ENCODE measurements around the gene MRPL54. TPM values are rescaled to one million over a fixed set of nuclear protein-coding genes. Genes with fewer than 3 reads are reported as not detected.

Gene MRPL54
- total RNA-seq, 1 donor from 2014 or later, result 52.4 TPM

DNA sequence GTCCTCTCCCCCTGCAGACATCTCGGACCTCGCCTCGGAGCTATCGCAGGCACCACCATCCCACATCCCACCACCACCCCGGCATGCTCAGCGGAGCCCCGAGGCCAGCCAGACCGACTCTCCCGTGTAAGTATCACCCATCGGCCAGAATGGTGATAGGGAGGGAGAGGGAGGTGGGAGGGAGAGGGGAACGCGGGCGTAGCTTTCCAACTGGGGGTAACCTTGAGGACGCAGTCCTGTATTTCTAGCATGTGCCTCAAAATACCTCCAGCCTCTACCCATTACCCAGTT is 28.2 kb upstream of the MRPL54 start:
- H3K36me3 Mint-ChIP-seq (ENCODE audit: low read depth), result no peaks in the 10 kb centered on the region
- no peaks in the 10 kb centered on the region for H3K4me1 Mint-ChIP-seq (ENCODE audit: low read depth)
- no peak for DNase-seq (ENCODE audit: low spot score)
- TF ChIP-seq, protein P1, sequence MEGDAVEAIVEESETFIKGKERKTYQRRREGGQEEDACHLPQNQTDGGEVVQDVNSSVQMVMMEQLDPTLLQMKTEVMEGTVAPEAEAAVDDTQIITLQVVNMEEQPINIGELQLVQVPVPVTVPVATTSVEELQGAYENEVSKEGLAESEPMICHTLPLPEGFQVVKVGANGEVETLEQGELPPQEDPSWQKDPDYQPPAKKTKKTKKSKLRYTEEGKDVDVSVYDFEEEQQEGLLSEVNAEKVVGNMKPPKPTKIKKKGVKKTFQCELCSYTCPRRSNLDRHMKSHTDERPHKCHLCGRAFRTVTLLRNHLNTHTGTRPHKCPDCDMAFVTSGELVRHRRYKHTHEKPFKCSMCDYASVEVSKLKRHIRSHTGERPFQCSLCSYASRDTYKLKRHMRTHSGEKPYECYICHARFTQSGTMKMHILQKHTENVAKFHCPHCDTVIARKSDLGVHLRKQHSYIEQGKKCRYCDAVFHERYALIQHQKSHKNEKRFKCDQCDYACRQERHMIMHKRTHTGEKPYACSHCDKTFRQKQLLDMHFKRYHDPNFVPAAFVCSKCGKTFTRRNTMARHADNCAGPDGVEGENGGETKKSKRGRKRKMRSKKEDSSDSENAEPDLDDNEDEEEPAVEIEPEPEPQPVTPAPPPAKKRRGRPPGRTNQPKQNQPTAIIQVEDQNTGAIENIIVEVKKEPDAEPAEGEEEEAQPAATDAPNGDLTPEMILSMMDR (IDR thresholded peaks at IDR 0.05), result no peak
- no peaks in the 10 kb centered on the region for H3K9me3 Mint-ChIP-seq (ENCODE audit: low read depth)
- peaks cover 10% of the 10 kb centered on the region for H3K27me3 Mint-ChIP-seq (ENCODE audit: low read depth)
- no peak overlapping the region for H3K4me3 Mint-ChIP-seq (ENCODE audit: unreplicated experiment)
- H3K27ac Mint-ChIP-seq (ENCODE audit: unreplicated experiment), result no peak overlapping the region

DNA sequence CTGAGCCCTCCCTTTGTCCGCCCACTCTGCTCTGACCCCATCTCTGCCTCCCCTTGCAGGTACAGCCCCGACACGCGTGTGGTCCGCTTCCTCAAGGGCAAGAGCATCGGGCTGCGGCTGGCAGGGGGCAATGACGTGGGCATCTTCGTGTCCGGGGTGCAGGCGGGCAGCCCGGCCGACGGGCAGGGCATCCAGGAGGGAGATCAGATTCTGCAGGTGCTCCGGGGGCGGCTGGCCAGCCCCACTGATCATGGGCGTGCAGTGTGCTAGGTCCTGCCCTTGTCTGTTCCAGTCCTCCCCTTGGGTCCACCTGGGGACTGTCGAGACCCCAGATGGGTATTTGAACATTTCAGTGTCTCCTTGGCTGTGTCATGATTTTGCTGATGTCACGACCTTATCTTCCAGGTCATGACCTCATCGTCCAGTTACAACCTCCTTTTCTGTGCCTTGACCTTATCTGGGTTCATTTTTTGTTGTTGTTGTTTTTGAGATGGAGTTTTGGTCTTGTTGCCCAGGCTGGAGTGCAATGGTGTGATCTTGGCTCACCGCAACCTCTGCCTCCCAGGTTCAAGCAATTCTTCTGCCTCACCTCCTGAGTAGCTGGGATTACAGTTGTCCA is 26.3 kb upstream of the MRPL54 start:
- TF ChIP-seq, protein P1 (IDR thresholded peaks at IDR 0.05), result no peak
- DNase-seq (ENCODE audit: low spot score), result no peak
- Mint-ChIP-seq H3K9me3 (ENCODE audit: low read depth) (no peaks in the 10 kb centered on the region), H3K27me3 (ENCODE audit: low read depth) (peaks cover 10% of the 10 kb centered on the region), H3K4me3 (ENCODE audit: unreplicated experiment) (no peak overlapping the region), H3K4me1 (ENCODE audit: low read depth) (no peaks in the 10 kb centered on the region), H3K27ac (ENCODE audit: unreplicated experiment) (no peak overlapping the region), H3K36me3 (ENCODE audit: low read depth) (no peaks in the 10 kb centered on the region)

DNA sequence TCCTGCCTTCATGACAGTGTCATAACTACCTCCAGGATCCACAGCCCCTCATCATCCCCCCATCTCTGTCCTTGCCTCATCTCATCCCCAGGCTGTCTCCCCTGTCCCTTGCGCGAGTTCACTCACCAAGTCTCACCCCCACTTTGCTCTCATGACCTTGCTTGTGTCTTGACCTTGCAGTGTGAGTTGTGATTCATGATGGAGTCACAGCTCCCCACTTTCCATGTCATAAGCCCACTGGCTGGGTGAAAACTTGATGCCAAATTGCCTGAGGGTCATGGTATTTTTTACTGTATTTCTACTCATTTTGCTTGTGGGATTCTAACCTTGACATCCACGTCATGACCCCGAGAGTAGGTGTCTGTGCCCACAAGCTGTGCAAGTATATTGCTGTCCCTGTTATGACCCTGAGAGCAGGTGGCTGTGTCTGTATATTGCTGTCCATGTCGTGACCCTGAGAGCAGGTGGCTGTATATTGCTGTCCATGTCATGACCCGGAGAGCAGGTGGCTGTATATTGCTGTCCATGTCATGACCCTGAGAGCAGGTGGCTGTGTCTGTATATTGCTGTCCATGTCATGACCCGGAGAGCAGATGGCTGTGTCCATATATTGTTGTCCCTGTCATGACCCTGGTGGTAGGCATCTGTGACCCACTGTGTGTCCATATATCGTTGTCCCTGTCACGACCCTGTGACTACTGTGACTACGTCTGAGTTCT is 24.8 kb upstream of the MRPL54 start:
- H3K4me1 Mint-ChIP-seq (ENCODE audit: low read depth), result no peaks in the 10 kb centered on the region
- peaks cover 10% of the 10 kb centered on the region for H3K27me3 Mint-ChIP-seq (ENCODE audit: low read depth)
- DNase-seq (ENCODE audit: low spot score), result no peak
- no peaks in the 10 kb centered on the region for H3K36me3 Mint-ChIP-seq (ENCODE audit: low read depth)
- H3K9me3 Mint-ChIP-seq (ENCODE audit: low read depth), result no peaks in the 10 kb centered on the region
- TF ChIP-seq, protein P1 (IDR thresholded peaks at IDR 0.05), result no peak
- no peak overlapping the region for H3K27ac Mint-ChIP-seq (ENCODE audit: unreplicated experiment)
- H3K4me3 Mint-ChIP-seq (ENCODE audit: unreplicated experiment), result no peak overlapping the region

DNA sequence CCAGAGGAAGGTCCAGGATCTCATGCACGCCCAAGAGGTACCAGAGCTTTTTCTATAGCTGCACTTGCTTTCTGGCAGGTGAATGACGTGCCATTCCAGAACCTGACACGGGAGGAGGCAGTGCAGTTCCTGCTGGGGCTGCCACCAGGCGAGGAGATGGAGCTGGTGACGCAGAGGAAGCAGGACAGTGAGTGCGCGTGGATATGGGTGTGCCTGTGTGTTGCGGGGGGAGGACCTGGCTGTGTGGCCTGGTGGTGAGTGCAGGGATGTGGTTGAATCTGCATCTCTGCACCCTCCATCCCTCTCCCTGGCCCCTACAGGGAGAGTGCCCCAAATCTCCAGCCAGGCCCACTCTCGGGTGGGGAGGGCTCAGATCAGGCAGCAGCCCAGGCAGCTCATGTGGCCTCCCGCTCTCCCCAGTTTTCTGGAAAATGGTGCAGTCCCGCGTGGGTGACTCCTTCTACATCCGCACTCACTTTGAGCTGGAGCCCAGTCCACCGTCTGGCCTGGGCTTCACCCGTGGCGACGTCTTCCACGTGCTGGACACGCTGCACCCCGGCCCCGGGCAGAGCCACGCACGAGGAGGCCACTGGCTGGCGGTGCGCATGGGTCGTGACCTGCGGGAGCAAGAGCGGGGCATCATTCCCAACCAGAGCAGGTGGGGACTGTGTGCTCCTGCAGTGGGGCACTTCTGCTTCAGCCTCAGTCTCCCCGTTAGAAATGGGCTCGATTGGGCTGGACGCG is 23.8 kb upstream of the MRPL54 start:
- Mint-ChIP-seq H3K36me3 (ENCODE audit: low read depth) (no peaks in the 10 kb centered on the region), H3K4me1 (ENCODE audit: low read depth) (no peaks in the 10 kb centered on the region)

DNA sequence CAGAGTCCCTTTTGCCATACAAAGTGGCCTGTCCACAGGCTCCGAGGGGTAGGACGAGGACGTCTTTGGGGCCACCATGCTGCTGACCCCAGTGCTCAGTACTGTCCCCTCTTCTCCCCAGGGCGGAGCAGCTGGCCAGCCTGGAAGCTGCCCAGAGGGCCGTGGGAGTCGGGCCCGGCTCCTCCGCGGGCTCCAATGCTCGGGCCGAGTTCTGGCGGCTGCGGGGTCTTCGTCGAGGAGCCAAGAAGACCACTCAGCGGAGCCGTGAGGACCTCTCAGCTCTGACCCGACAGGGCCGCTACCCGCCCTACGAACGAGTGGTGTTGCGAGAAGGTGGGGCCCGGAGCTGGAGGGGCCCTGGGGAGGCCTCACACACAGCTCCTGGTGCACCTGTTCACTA is 22.1 kb upstream of the MRPL54 start:
- H3K9me3 Mint-ChIP-seq (ENCODE audit: low read depth), result no peaks in the 10 kb centered on the region
- H3K4me1 Mint-ChIP-seq (ENCODE audit: low read depth), result no peaks in the 10 kb centered on the region
- H3K36me3 Mint-ChIP-seq (ENCODE audit: low read depth), result no peaks in the 10 kb centered on the region
- H3K4me3 Mint-ChIP-seq (ENCODE audit: unreplicated experiment), result no peak overlapping the region
- H3K27ac Mint-ChIP-seq (ENCODE audit: unreplicated experiment), result no peak overlapping the region
- TF ChIP-seq, protein P1 (IDR thresholded peaks at IDR 0.05), result no peak
- peaks cover 10% of the 10 kb centered on the region for H3K27me3 Mint-ChIP-seq (ENCODE audit: low read depth)
- no peak for DNase-seq (ENCODE audit: low spot score)

More for the DNA sequence above, 23.8 kb upstream of the MRPL54 start:
- Mint-ChIP-seq H3K27me3 (ENCODE audit: low read depth) (peaks cover 10% of the 10 kb centered on the region), H3K27ac (ENCODE audit: unreplicated experiment) (no peak overlapping the region), H3K9me3 (ENCODE audit: low read depth) (no peaks in the 10 kb centered on the region), H3K4me3 (ENCODE audit: unreplicated experiment) (no peak overlapping the region)
- DNase-seq (ENCODE audit: low spot score), result no peak
- TF ChIP-seq, protein P1 (IDR thresholded peaks at IDR 0.05), result no peak
